GM18526 (cell line): ENCODE data around the gene PCDHGB6.
"Not testable (repeated sequence)": the region's sequence is repeated elsewhere in the genome, so short reads cannot be mapped to it uniquely, and the experiment has no call there.

Source experiments
- POLR2A ChIP-seq: IDR thresholded peaks from 3 replicates; pipeline ENCODE4 v1.6.1; 2011; ENCODE audit not compliant: insufficient read length; ENCODE audit errors: extremely low read depth

PCDHGB6 gene

GRCh38 chr5:141383345-141383744 is 24.5 kb upstream of the PCDHGB6 start:
- TF ChIP-seq POLR2A, result no peak

- TF ChIP-seq POLR2A, result no peak
Observed at GRCh38 chr5:141384471-141385267, 23.2 kb upstream of the PCDHGB6 start.

GRCh38 chr5:141387557-141388311 is 20.1 kb upstream of the PCDHGB6 start, which contains the start of gene PCDHGB4:
TSS of gene PCDHGB4 (plus strand) at chr5:141387698. CDS start at chr5:141387885, 187 bp downstream.
- not testable (repeated sequence) for TF ChIP-seq POLR2A

GRCh38 chr5:141388661-141389060 is 19.2 kb upstream of the PCDHGB6 start:
- no peak for TF ChIP-seq POLR2A

GRCh38 chr5:141389153-141390042 is 18.4 kb upstream of the PCDHGB6 start:
- no peak for TF ChIP-seq POLR2A

DNA sequence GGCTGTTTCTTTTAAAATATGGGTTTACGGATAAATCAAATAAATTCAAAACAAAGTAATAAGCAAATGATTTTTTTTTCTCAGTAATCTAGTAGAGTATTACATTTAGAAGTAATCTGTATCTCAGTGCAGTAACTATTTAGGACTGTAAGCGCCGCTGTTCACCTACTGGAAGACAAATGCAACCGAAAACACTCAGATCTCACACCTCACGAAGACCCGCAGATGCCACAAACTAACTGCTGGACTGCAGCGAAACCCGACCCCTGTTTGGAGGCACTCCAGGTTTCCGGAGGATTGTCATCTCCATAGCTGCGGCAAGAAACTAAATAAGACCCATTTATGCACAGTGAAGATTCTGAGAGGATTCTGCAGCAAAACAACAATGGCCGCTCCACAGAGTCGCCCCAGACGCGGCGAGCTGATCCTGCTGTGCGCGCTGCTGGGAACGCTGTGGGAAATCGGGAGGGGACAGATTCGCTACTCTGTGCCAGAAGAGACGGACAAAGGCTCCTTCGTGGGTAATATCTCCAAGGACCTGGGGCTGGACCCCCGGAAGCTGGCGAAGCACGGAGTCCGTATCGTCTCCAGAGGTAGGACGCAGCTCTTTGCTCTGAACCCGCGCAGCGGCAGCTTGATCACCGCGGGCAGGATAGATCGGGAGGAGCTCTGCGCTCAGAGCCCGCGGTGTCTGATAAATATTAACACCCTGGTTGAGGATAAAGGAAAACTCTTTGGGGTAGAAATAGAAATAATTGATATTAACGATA is 15.2 kb upstream of the PCDHGB6 start, which contains the start of gene PCDHGA8:
Gene PCDHGA8, plus strand, starts transcription at position 205 of the 770 bp plus-strand sequence. Its CDS starts 181 bp downstream, at position 386.
- no peak for TF ChIP-seq POLR2A

GRCh38 chr5:141393267-141393666 is 14.6 kb upstream of the PCDHGB6 start:
- no peak for TF ChIP-seq POLR2A

DNA sequence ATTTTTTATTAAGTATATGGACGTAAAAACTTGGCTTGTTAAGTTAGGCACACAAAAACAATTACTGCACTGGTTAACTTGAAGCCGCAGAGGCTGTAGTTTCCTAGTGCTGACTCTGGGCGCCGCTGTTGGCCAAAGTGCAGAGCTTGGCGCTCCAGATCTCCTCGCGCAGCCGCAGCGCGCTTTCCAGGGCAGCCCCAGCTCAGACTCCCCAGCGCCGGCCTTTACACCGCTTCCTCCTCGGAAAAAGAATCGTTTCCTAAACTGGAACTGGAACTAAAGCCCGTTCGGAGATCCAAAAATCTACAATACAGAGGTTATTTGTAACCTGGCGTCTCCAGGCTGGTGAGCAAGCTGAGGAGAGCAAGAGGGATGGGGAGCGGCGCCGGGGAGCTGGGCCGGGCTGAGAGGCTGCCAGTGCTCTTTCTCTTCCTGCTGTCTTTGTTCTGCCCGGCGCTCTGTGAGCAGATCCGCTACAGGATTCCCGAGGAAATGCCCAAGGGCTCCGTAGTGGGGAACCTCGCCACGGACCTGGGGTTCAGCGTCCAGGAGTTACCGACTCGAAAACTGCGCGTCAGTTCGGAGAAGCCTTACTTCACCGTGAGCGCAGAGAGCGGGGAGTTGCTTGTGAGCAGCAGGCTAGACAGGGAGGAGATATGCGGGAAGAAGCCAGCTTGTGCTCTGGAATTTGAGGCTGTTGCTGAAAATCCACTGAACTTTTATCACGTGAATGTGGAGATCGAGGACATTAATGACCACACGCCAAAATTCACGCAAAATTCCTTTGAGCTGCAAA is 9.9 kb upstream of the PCDHGB6 start, which contains the start of gene PCDHGB5:
Gene PCDHGB5, plus strand, starts transcription at position 192 of the 796 bp plus-strand sequence. Its CDS starts 181 bp downstream, at position 373.
- not testable (repeated sequence) for TF ChIP-seq POLR2A

- TF ChIP-seq POLR2A, result no peak
Observed at GRCh38 chr5:141398608-141399007, 9.2 kb upstream of the PCDHGB6 start.

GRCh38 chr5:141399555-141400258 is 8.1 kb upstream of the PCDHGB6 start:
- TF ChIP-seq POLR2A, result no peak

DNA sequence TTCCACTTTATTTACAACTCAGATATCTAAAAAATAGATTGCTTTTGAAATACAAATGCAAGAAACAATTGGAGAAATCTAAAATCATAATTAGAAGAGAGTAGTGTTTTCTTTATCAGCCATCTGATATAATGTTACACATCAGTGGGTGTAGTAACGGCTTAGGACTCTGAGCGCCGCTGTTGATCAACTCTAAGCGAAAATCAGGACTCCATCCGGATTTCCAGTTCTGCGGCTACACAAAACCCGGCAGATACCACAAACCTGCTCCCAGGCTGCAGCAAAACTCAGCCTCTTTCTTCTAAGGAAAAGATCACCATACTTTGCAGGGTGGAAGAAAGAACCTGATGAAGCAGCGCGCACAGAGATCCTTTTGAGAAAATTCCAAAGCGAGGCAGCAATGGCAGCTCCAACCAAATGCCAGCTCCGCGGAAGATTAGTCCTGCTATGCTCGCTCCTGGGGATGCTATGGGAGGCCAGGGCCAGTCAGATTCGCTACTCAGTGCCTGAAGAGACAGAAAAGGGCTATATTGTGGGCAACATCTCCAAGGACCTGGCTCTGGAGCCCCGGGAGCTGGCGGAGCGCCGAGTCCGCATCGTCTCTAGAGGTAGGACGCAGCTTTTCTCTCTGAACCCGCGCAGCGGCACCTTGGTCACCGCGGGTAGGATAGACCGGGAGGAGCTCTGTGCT is 5.1 kb upstream of the PCDHGB6 start, which contains the start of gene PCDHGA9:
Gene PCDHGA9, plus strand, starts transcription at position 226 of the 691 bp plus-strand sequence. Its CDS starts 175 bp downstream, at position 401.
- no peak for TF ChIP-seq POLR2A

- no peak for TF ChIP-seq POLR2A
Observed at GRCh38 chr5:141403387-141403786, 4.4 kb upstream of the PCDHGB6 start.
